OCI-LY1 (cell line): ENCODE results near the gene MICB.

ENCODE experiments used
- H2AFZ ChIP-seq: fragments of 200-600 bp; sonication (generic), shearing (Covaris generic); 2 replicates; pipeline ENCODE4 v1.6.0; 2014; ENCODE audit warnings: antibody characterized with exemption, mild to moderate bottlenecking, low read length
- H3F3A ChIP-seq: fragments of 200-600 bp; sonication (generic), shearing (Covaris generic); 2 replicates; pipeline ENCODE4 v1.6.0; 2014; ENCODE audit warnings: mild to moderate bottlenecking, antibody characterized with exemption, low read length, moderate library complexity; ENCODE audit not compliant: insufficient read depth
- H3K27ac ChIP-seq: fragments of 200-600 bp; sonication (generic); 2 replicates; pipeline ENCODE4 v1.5.1; 2014; ENCODE audit warnings: low read length, mixed run types, mild to moderate bottlenecking, low read depth; ENCODE audit not compliant: poor library complexity, severe bottlenecking
- H3K27me3 ChIP-seq: fragments of 200-600 bp; sonication (generic); 2 replicates; pipeline ENCODE4 v1.6.0; 2014; ENCODE audit warnings: antibody characterized with exemption, mild to moderate bottlenecking, low read length, moderate library complexity; ENCODE audit not compliant: insufficient read depth
- H3K36me3 ChIP-seq: fragments of 200-600 bp; sonication (generic); 2 replicates; pipeline ENCODE4 v1.6.1; 2014; ENCODE audit warnings: mild to moderate bottlenecking, antibody characterized with exemption, low read length, moderate library complexity, mixed read lengths; ENCODE audit not compliant: insufficient read depth
- H3K4me1 ChIP-seq: fragments of 200-600 bp; sonication (generic); 2 replicates; pipeline ENCODE4 v1.5.1; 2014; ENCODE audit warnings: mild to moderate bottlenecking, low read length, moderate library complexity; ENCODE audit not compliant: insufficient read depth, severe bottlenecking
- H3K4me2 ChIP-seq: fragments of 200-600 bp; sonication (generic), shearing (Covaris generic); 2 replicates; pipeline ENCODE4 v1.6.1; 2014; ENCODE audit warnings: low read length
- H3K4me3 ChIP-seq: fragments of 200-600 bp; sonication (generic); 2 replicates; pipeline ENCODE4 v1.5.1; 2014; ENCODE audit warnings: low read length, low read depth, mild to moderate bottlenecking, mixed read lengths; ENCODE audit not compliant: poor library complexity, severe bottlenecking
- H3K79me2 ChIP-seq: fragments of 200-600 bp; shearing (Covaris generic); 2 replicates; pipeline ENCODE4 v1.6.1; 2016; ENCODE audit warnings: mixed run types, low read length, mixed read lengths; ENCODE audit not compliant: insufficient read depth
- H3K9ac ChIP-seq: fragments of 200-600 bp; sonication (generic), shearing (Covaris generic); 2 replicates; pipeline ENCODE4 v1.6.1; 2014; ENCODE audit warnings: mild to moderate bottlenecking, low read length, mixed read lengths
- H3K9me2 ChIP-seq: fragments of 200-600 bp; sonication (generic), shearing (Covaris generic); 2 replicates; pipeline ENCODE4 v1.6.1; 2014; ENCODE audit warnings: low read depth, mild to moderate bottlenecking, low read length, mixed read lengths
- H3K9me3 ChIP-seq: fragments of 200-600 bp; shearing (Covaris generic); 2 replicates; pipeline ENCODE4 v1.6.1; 2014; ENCODE audit warnings: low read length, mixed read lengths
- H4K20me1 ChIP-seq: fragments of 200-600 bp; sonication (generic), shearing (Covaris generic); 2 replicates; pipeline ENCODE4 v1.6.0; 2016; ENCODE audit warnings: mild to moderate bottlenecking, low read length; ENCODE audit not compliant: insufficient read depth
- EZH2 ChIP-seq: fragments of 200-600 bp; sonication (generic), shearing (Covaris generic); IDR thresholded peaks from 2 replicates; pipeline ENCODE4 v1.8.0; 2017; ENCODE audit warnings: borderline replicate concordance, mixed run types, mild to moderate bottlenecking, antibody characterized with exemption, low read length, moderate library complexity, mixed read lengths
- TF ChIP-seq, protein P1 (sequence below): fragments of 200-600 bp; sonication (generic), shearing (Covaris generic); IDR thresholded peaks from 2 replicates; pipeline ENCODE4 v1.5.1; 2017; ENCODE audit warnings: mild to moderate bottlenecking, antibody characterized with exemption, low read length, moderate library complexity, mixed read lengths

MICB gene

GRCh38 chr6:31521835-31522234 lies 23.9 kb downstream of the MICB start:
- no peaks in the 10 kb centered on the region for H4K20me1 ChIP-seq
- H3K9ac ChIP-seq: no peak overlapping the region
- no peaks in the 10 kb centered on the region; the same call in 1 of the 2 replicates for H3K27me3 ChIP-seq
- no peak overlapping the region for H3K27ac ChIP-seq
- H3K9me3 ChIP-seq: no peaks in the 10 kb centered on the region
- no peaks in the 10 kb centered on the region for H3K4me1 ChIP-seq
- H3F3A ChIP-seq: no peaks in the 10 kb centered on the region
- TF ChIP-seq EZH2: no peak
- TF ChIP-seq, protein P1, sequence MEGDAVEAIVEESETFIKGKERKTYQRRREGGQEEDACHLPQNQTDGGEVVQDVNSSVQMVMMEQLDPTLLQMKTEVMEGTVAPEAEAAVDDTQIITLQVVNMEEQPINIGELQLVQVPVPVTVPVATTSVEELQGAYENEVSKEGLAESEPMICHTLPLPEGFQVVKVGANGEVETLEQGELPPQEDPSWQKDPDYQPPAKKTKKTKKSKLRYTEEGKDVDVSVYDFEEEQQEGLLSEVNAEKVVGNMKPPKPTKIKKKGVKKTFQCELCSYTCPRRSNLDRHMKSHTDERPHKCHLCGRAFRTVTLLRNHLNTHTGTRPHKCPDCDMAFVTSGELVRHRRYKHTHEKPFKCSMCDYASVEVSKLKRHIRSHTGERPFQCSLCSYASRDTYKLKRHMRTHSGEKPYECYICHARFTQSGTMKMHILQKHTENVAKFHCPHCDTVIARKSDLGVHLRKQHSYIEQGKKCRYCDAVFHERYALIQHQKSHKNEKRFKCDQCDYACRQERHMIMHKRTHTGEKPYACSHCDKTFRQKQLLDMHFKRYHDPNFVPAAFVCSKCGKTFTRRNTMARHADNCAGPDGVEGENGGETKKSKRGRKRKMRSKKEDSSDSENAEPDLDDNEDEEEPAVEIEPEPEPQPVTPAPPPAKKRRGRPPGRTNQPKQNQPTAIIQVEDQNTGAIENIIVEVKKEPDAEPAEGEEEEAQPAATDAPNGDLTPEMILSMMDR: no peak
- no peaks in the 10 kb centered on the region for H3K9me2 ChIP-seq
- H3K4me3 ChIP-seq: no peak overlapping the region
- no peaks in the 10 kb centered on the region for H3K36me3 ChIP-seq
- H3K79me2 ChIP-seq: no peaks in the 10 kb centered on the region
- no peak overlapping the region for H2AFZ ChIP-seq
- H3K4me2 ChIP-seq: no peak overlapping the region

DNA sequence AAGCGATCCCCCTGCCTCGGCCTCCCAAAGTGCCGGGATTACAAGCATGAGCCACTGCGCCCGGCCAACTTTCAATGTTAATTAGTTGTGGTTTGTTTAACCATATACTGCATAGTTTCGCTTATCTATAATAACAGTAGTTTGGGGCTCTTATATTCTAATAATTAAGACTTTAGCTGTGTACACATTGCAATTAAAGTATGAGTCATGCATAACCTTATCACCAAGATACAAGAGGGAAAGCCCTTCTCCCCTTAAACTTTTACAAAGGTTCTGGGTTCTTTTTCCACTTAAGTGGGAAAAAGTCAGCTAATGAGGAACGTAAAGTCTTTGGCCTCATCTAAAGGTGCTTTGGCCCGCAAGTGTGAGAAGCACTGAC lies 27.6 kb downstream of the MICB start:
- Histone ChIP-seq H3K9me3 (no peaks in the 10 kb centered on the region), H3K79me2 (no peaks in the 10 kb centered on the region), H3K27ac (no peak overlapping the region), H3K9me2 (no peaks in the 10 kb centered on the region), H3K4me2 (no peak overlapping the region), H3F3A (peaks cover 5% of the 10 kb centered on the region; the same call in 1 of the 2 replicates), H3K27me3 (no peaks in the 10 kb centered on the region; the same call in 1 of the 2 replicates), H3K4me1 (no peaks in the 10 kb centered on the region), H3K36me3 (peaks cover 13% of the 10 kb centered on the region), H3K4me3 (no peak overlapping the region), H2AFZ (no peak overlapping the region), H4K20me1 (no peaks in the 10 kb centered on the region), H3K9ac (no peak overlapping the region)
- TF ChIP-seq, protein P1: no peak
- TF ChIP-seq EZH2: no peak

DNA sequence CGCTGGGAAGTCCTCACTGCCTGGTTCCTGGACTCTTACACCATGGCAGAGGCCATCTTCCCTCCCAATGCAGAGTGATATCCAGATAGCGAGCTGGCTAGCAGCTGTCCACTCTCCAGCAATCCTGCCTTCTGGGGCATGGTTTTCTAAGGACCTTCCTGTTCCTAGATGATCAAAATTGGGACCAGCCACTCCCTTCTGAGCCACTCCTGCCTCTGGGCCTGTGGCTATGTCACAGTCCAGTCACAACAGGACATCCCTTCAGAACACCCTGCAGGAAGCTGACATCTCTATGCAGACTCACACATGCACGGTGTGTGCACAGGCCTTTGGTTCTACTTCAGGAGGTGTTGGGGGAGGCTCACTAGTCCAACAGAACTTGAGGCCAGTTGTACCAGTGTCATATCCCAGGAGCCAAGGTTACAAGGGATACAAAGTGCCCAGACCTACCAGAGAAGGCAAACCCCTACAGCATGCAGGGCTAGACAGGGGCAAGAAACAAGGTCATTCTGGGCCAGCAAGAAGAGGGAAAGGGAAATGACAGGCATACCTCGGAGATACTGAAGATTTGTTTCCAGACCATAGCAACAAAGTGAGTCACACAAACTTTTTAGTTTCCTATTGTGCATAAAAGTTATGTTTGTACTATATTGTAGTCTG lies 28.1 kb downstream of the MICB start:
- no peak overlapping the region for H3K9ac ChIP-seq

More for the DNA sequence above, 28.1 kb downstream of the MICB start:
- Histone ChIP-seq H3K79me2 (no peaks in the 10 kb centered on the region), H3K27ac (no peak overlapping the region), H3K4me2 (no peak overlapping the region), H3K9me2 (no peaks in the 10 kb centered on the region), H3F3A (peaks cover 10% of the 10 kb centered on the region; the same call in 1 of the 2 replicates), H3K4me1 (no peaks in the 10 kb centered on the region), H3K36me3 (peaks cover 18% of the 10 kb centered on the region), H3K4me3 (no peak overlapping the region), H2AFZ (no peak overlapping the region), H3K9me3 (no peaks in the 10 kb centered on the region), H3K27me3 (no peaks in the 10 kb centered on the region; the same call in 1 of the 2 replicates), H4K20me1 (no peaks in the 10 kb centered on the region)
- no peak for TF ChIP-seq EZH2
- TF ChIP-seq, protein P1: no peak
